GM21737 (cell line): ENCODE measurements around the gene CSNK1A1L.
A peak's percentile ranks its signal among the peaks of the same experiment; 100 is the strongest.
"Not testable (repeated sequence)": the region's sequence is repeated elsewhere in the genome, so short reads cannot be mapped to it uniquely, and the experiment has no call there.

Experiments used
- ATAC-seq: cut with Tn5 transposase; IDR thresholded peaks from one replicate; pipeline ENCODE4 v1.9.1; 2021; ENCODE audit warnings: mild to moderate bottlenecking, moderate library complexity; ENCODE audit not compliant: unreplicated experiment

The CSNK1A1L gene

GRCh38 chr13:37059848-37060192 lies 45.6 kb downstream of the CSNK1A1L start:
- peak; percentile 12 for ATAC-seq

GRCh38 chr13:37058910-37059847 lies 46.3 kb downstream of the CSNK1A1L start, which contains the start of gene SUPT20H:
TSS of gene SUPT20H (minus strand) at chr13:37059688. CDS start at chr13:37051490, 8,198 bp downstream.
- peak; percentile 99 for ATAC-seq

GRCh38 chr13:37056228-37056627 lies 49.2 kb downstream of the CSNK1A1L start:
- not testable (repeated sequence) for ATAC-seq
